H1 (cell line): Measurements from ENCODE around the gene DIP2C. TPM values are rescaled to one million over a fixed set of nuclear protein-coding genes. Genes with fewer than 3 reads are reported as not detected.
A peak's percentile ranks its signal among the peaks of the same experiment; 100 is the strongest.
"Not testable (repeated sequence)": the region's sequence is repeated elsewhere in the genome, so short reads cannot be mapped to it uniquely, and the experiment has no call there.

Experiments used
- CTCF ChIA-PET: fragments of 300-600 bp; sonication (Branson Sonifier 250); formaldehyde crosslinking; loops from one replicate; lab custom pipeline; 2021; ENCODE audit not compliant: partially characterized antibody; lab: Charles Lee
- POLR2A ChIA-PET: fragments of 300-600 bp; sonication (Branson Sonifier 250); formaldehyde crosslinking; loops from one replicate; lab custom pipeline; 2021; ENCODE audit warnings: inconsistent platforms; ENCODE audit not compliant: partially characterized antibody; lab: Charles Lee
- DNase-seq, 2 experiments: peaks; one replicate each; pipeline versions ENCODE4 v3.0.0 to v3.0.0-alpha.2; 2010 to 2022; ENCODE audit warnings: low spot score in 2 of 2, low read depth in 1 of 2, mixed read lengths in 1 of 2
- FAIRE-seq: peaks from 2 replicates; lab custom pipeline; 2011; peaks lifted over from hg19 to GRCh38; lab: Jason Lieb, UNC
- H2AFZ ChIP-seq: 2 replicates; pipeline ENCODE4 v1.8.1; 2012; ENCODE audit warnings: low read length, inconsistent platforms
- H2AK5ac ChIP-seq: 2 replicates; pipeline ENCODE4 v1.6.1; 2013; ENCODE audit warnings: low read depth, low read length
- H2BK120ac ChIP-seq: replicated peaks from 2 replicates; pipeline ENCODE3; 2013; ENCODE audit warnings: low read depth, low read length, inconsistent platforms
- H2BK12ac ChIP-seq: 2 replicates; pipeline ENCODE4 v1.6.1; 2013; ENCODE audit warnings: low read depth, low read length
- H2BK15ac ChIP-seq: 2 replicates; pipeline ENCODE4 v1.6.1; 2013; ENCODE audit warnings: low read length
- H2BK20ac ChIP-seq: 2 replicates; pipeline ENCODE4 v1.6.1; 2013; ENCODE audit warnings: low read length
- H2BK5ac ChIP-seq: 2 replicates; pipeline ENCODE4 v1.6.1; 2013; ENCODE audit warnings: low read depth, low read length
- H3K14ac ChIP-seq: 2 replicates; pipeline ENCODE4 v1.6.1; 2013; ENCODE audit warnings: inconsistent platforms; ENCODE audit not compliant: insufficient read length
- H3K18ac ChIP-seq: 2 replicates; pipeline ENCODE4 v1.6.1; 2013; ENCODE audit warnings: low read length; ENCODE audit errors: extremely low read depth
- H3K23ac ChIP-seq: 2 replicates; pipeline ENCODE4 v1.6.1; 2013; ENCODE audit warnings: inconsistent platforms; ENCODE audit not compliant: insufficient read length
- H3K23me2 ChIP-seq: 2 replicates; pipeline ENCODE4 v1.6.1; 2013; ENCODE audit warnings: low read depth, low read length
- H3K27ac ChIP-seq: 2 replicates; pipeline ENCODE4 v1.6.1; 2011; ENCODE audit warnings: low read depth, low read length, inconsistent platforms
- H3K27me3 ChIP-seq, 4 experiments: replicated peaks in 1 of 4; 1 replicate in 1 of 4; 2 replicates in 3 of 4; pipeline versions ENCODE4 v1.6.1 to v1.8.1; 2011 to 2013; ENCODE audit warnings: low read length in 3 of 4, mild to moderate bottlenecking in 3 of 4, inconsistent platforms in 2 of 4, mixed read lengths in 2 of 4, moderate library complexity in 1 of 4; ENCODE audit not compliant: control insufficient read depth in 3 of 4, insufficient read depth in 3 of 4; ENCODE audit errors: extremely low read depth in 1 of 4
- H3K36me3 ChIP-seq, 4 experiments: 2 replicates each; pipeline versions ENCODE4 v1.6.1 to v1.8.1; 2011 to 2013; ENCODE audit warnings: mild to moderate bottlenecking in 4 of 4, low read length in 3 of 4, moderate library complexity in 2 of 4, control low read depth in 1 of 4, inconsistent platforms in 1 of 4; ENCODE audit not compliant: insufficient read depth in 4 of 4, control insufficient read depth in 2 of 4
- H3K4ac ChIP-seq: replicated peaks from 2 replicates; pipeline ENCODE3; 2013; ENCODE audit warnings: low read length, low read depth, mixed read lengths, inconsistent platforms; ENCODE audit not compliant: insufficient read length
- H3K4me1 ChIP-seq, 4 experiments: replicated peaks in 1 of 4; 1 replicate in 1 of 4; 2 replicates in 3 of 4; pipeline versions ENCODE4 v1.6.1 to v1.8.1; 2011 to 2013; ENCODE audit warnings: low read length in 3 of 4, inconsistent platforms in 2 of 4, mixed read lengths in 1 of 4; ENCODE audit not compliant: insufficient read depth in 4 of 4, control insufficient read depth in 3 of 4
- H3K4me2 ChIP-seq, 2 experiments: 2 replicates each; pipeline versions ENCODE4 v1.6.1 to v1.8.1; 2011 to 2013; ENCODE audit warnings: low read depth in 2 of 2, low read length in 2 of 2, control low read depth in 1 of 2, inconsistent platforms in 1 of 2, mild to moderate bottlenecking in 1 of 2; ENCODE audit not compliant: insufficient read depth in 1 of 2
- H3K4me3 ChIP-seq, 4 experiments: fragments of 200-600, 300-600 bp in 1 of 4; sonication (generic), shearing (Covaris generic), sonication (Bioruptor Twin) in 1 of 4; 2 replicates each; pipeline versions ENCODE4 v1.5.1 to v1.8.1; 2011 to 2016; ENCODE audit warnings: low read length in 4 of 4, low read depth in 3 of 4, control low read depth in 2 of 4, inconsistent platforms in 2 of 4, mild to moderate bottlenecking in 2 of 4, mixed read lengths in 1 of 4, moderate library complexity in 1 of 4; ENCODE audit not compliant: insufficient read depth in 2 of 4; ENCODE audit errors: extremely low read depth in 1 of 4
- H3K56ac ChIP-seq: replicated peaks from 2 replicates; pipeline ENCODE3; 2013; ENCODE audit warnings: low read depth, mild to moderate bottlenecking, mixed read lengths, low read length, inconsistent platforms; ENCODE audit not compliant: insufficient read length
- H3K79me1 ChIP-seq: 2 replicates; pipeline ENCODE4 v1.6.1; 2013; ENCODE audit warnings: low read depth, low read length, control low read depth
- H3K79me2 ChIP-seq, 2 experiments: 2 replicates each; pipeline versions ENCODE4 v1.6.1 to v1.8.1; 2012 to 2013; ENCODE audit warnings: low read length in 2 of 2, mild to moderate bottlenecking in 2 of 2, inconsistent platforms in 1 of 2; ENCODE audit not compliant: insufficient read depth in 2 of 2, control insufficient read depth in 1 of 2
- H3K9ac ChIP-seq, 4 experiments: replicated peaks in 1 of 4; 1 replicate in 1 of 4; 2 replicates in 3 of 4; pipeline versions ENCODE4 v1.6.1 to v1.8.1; 2011 to 2013; ENCODE audit warnings: low read depth in 3 of 4, low read length in 3 of 4, control low read depth in 2 of 4, mild to moderate bottlenecking in 2 of 4, moderate library complexity in 2 of 4, inconsistent platforms in 1 of 4; ENCODE audit errors: extremely low read depth in 1 of 4
- H3K9me3 ChIP-seq, 2 experiments: 2 replicates each; pipeline versions ENCODE4 v1.6.1 to v1.8.1; 2012 to 2013; ENCODE audit warnings: mild to moderate bottlenecking in 2 of 2, moderate library complexity in 2 of 2, control low read depth in 1 of 2, inconsistent platforms in 1 of 2, low read depth in 1 of 2, low read length in 1 of 2, mixed read lengths in 1 of 2; ENCODE audit not compliant: insufficient read depth in 2 of 2
- H4K20me1 ChIP-seq, 2 experiments: replicated peaks in 1 of 2; 2 replicates each; pipeline versions ENCODE3 to v1.8.1; 2011 to 2013; ENCODE audit warnings: inconsistent platforms in 2 of 2, low read length in 2 of 2, mild to moderate bottlenecking in 1 of 2; ENCODE audit not compliant: insufficient read depth in 2 of 2, control insufficient read depth in 1 of 2
- H4K5ac ChIP-seq: 2 replicates; pipeline ENCODE4 v1.6.1; 2013; ENCODE audit warnings: low read length, low read depth, mixed read lengths, inconsistent platforms; ENCODE audit not compliant: insufficient read length
- H4K8ac ChIP-seq: 2 replicates; pipeline ENCODE4 v1.8.0; 2013; ENCODE audit warnings: mild to moderate bottlenecking, moderate library complexity, low read length, inconsistent platforms; ENCODE audit not compliant: insufficient read depth; ENCODE audit errors: extremely low read depth
- H4K91ac ChIP-seq: replicated peaks from 2 replicates; pipeline ENCODE3; 2013; ENCODE audit warnings: low read length, mixed read lengths, inconsistent platforms; ENCODE audit not compliant: insufficient read length
- WGBS, 2 experiments: shearing (Covaris generic) in 1 of 2; methylation state at CpG; one replicate each; pipeline versions ENCODE4 v1.1.6 to v1.1.7; 2013 to 2015; ENCODE audit warnings: low lambda C conversion rate in 2 of 2, mixed read lengths in 2 of 2, inconsistent platforms in 1 of 2, low coverage in 1 of 2, missing lambda C conversion rate in 1 of 2; ENCODE audit not compliant: insufficient replicate concordance in 2 of 2, insufficient coverage in 1 of 2, insufficient read length in 1 of 2; ENCODE audit errors: extremely low coverage in 1 of 2, missing lambda C conversion rate in 1 of 2; 5-methylcytosine and 5-hydroxymethylcytosine counted together
- polyA plus RNA-seq, 7 experiments: library from polyadenylated mRNA; depleted of rRNA in 3 of 7; stranded (reverse) in 5 of 7; unstranded in 2 of 7; fragments of >200 nt in 5 of 7; fragments of 200-250 nt in 2 of 7; gene quantifications; 1 replicate in 5 of 7; 2 replicates in 1 of 7; 4 replicates in 1 of 7; pipeline versions ENCODE4 v1.2.1 to v1.2.3, GENCODE V29; 2011 to 2013; ENCODE audit warnings: missing spikeins in 2 of 7, mixed read lengths in 2 of 7
- total RNA-seq: library from RNA; stranded (reverse); fragmentation: NEBNext Ultra II Directional; extraction: Animal tissue kit (Norgen Biotek cat#: 25700); gene quantifications from 2 replicates; pipeline ENCODE4 v1.2.1, GENCODE V29; 2021

Gene DIP2C
- total and polyA plus RNA-seq, 2 of the 8 experiments (the other 6 are each of a cell fraction or from before 2014, with no cell fraction given): 3.8 to 9.3 TPM

DNA sequence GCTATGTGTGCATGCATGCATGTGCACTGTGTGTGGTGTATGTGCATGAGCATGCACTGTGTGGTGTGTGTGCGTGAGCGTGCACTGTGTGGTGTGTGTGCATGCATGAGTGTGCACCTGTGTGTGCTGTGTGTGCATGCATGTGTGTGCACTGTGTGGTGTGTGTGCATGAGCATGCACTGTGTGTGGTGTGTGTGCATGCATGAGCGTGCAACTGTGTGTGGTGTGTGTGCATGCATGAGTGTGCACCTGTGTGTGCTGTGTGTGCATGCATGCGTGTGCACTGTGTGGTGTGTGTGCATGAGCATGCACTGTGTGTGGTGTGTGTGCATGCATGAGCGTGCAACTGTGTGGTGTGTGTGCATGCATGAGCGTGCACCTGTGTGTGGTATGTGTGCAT, 10.7 kb upstream of the DIP2C start:
- H3K36me3 ChIP-seq, H3K9me3 ChIP-seq, DNase-seq, H3K56ac ChIP-seq, H3K27me3 ChIP-seq, H2BK120ac ChIP-seq, H2AFZ ChIP-seq, H4K5ac ChIP-seq, H3K4ac ChIP-seq, H3K4me2 ChIP-seq, H3K18ac ChIP-seq, H3K27ac ChIP-seq, H4K8ac ChIP-seq, H3K79me1 ChIP-seq, H3K14ac ChIP-seq, H4K91ac ChIP-seq, H3K79me2 ChIP-seq, H3K9ac ChIP-seq, H2BK5ac ChIP-seq, H2BK20ac ChIP-seq, H3K23me2 ChIP-seq, H3K23ac ChIP-seq, H2BK15ac ChIP-seq, H4K20me1 ChIP-seq, H3K4me1 ChIP-seq, POLR2A ChIA-PET, FAIRE-seq, H3K4me3 ChIP-seq, H2BK12ac ChIP-seq: not testable (repeated sequence)
- WGBS, 2 experiments: 83% methylated on average over 6 of the region's 6 CpGs; no CpG with 5 or more reads in 1 of the 2 experiments
- 0 out of 2 replicates have a peak overlapping the region, but pooled peaks have one; percentile 31 for H2AK5ac ChIP-seq
- CTCF ChIA-PET: interaction anchor here (1.7 kb wide), 1 partner anchor 89 kb away, joined by 7 read pairs; no protein-coding TSS in a partner anchor
